OCI-LY3 (cell line): ENCODE measurements around the gene HSCB.
"Not testable (repeated sequence)": the region's sequence is repeated elsewhere in the genome, so short reads cannot be mapped to it uniquely, and the experiment has no call there.

ENCODE experiments used
- H2AFZ ChIP-seq: fragments of 200-600, 300-600 bp; shearing (Covaris generic); 2 replicates; pipeline ENCODE4 v1.6.0; 2014; ENCODE audit warnings: antibody characterized with exemption, low read depth, low read length
- H3K27ac ChIP-seq: fragments of 200-600, 300-600 bp; sonication (generic); 2 replicates; pipeline ENCODE4 v1.5.1; 2014; ENCODE audit warnings: mild to moderate bottlenecking, low read length, moderate library complexity, mixed read lengths
- H3K27me3 ChIP-seq: fragments of 200-600, 300-600 bp; sonication (generic); 2 replicates; pipeline ENCODE4 v1.6.1; 2014; ENCODE audit warnings: low read depth, low read length, mixed read lengths
- H3K36me3 ChIP-seq: fragments of 200-600, 300-600 bp; sonication (generic); replicated peaks from 2 replicates; pipeline ENCODE3; 2014; ENCODE audit warnings: low read depth, low read length, mixed read lengths
- H3K4me1 ChIP-seq: fragments of 300-600, 200-600 bp; sonication (generic); 2 replicates; pipeline ENCODE4 v1.6.1; 2014; ENCODE audit warnings: low read length, mixed read lengths
- H3K4me2 ChIP-seq: fragments of 200-600, 300-600 bp; sonication (generic); 2 replicates; pipeline ENCODE4 v1.6.1; 2014; ENCODE audit warnings: low read length, mixed read lengths
- H3K4me3 ChIP-seq: fragments of 300-600, 200-600 bp; sonication (generic); 2 replicates; pipeline ENCODE4 v1.5.1; 2014; ENCODE audit warnings: antibody characterized with exemption, mild to moderate bottlenecking, low read length, moderate library complexity
- H3K79me2 ChIP-seq: fragments of 300-600, 200-600 bp; shearing (Covaris generic); 2 replicates; pipeline ENCODE4 v1.6.1; 2014; ENCODE audit warnings: mild to moderate bottlenecking, low read length, mixed read lengths
- H3K9ac ChIP-seq: fragments of 300-600, 200-600 bp; shearing (Covaris generic); 2 replicates; pipeline ENCODE4 v1.6.0; 2014; ENCODE audit warnings: mild to moderate bottlenecking, low read length, moderate library complexity
- H3K9me3 ChIP-seq: fragments of 200-600, 300-600 bp; shearing (Covaris generic); 2 replicates; pipeline ENCODE4 v1.6.1; 2014; ENCODE audit warnings: low read length, mixed read lengths; ENCODE audit not compliant: insufficient read depth
- H4K20me1 ChIP-seq: fragments of 200-600, 300-600 bp; sonication (generic); 2 replicates; pipeline ENCODE4 v1.6.1; 2016; ENCODE audit warnings: low read length, mixed read lengths; ENCODE audit not compliant: insufficient read depth
- CTCF ChIP-seq: fragments of 200-600, 300-600 bp; sonication (generic); IDR thresholded peaks from 2 replicates; pipeline ENCODE4 v1.5.1; 2014; ENCODE audit warnings: antibody characterized with exemption, low read length, low read depth
- EZH2phosphoT487 ChIP-seq: fragments of 200-600 bp; shearing (Covaris generic); IDR thresholded peaks from 2 replicates; pipeline ENCODE4 v1.6.1; 2018; ENCODE audit warnings: antibody characterized with exemption, mixed run types, low read depth

Gene HSCB

GRCh38 chr22:28801845-28802594, 60.2 kb downstream of the HSCB start:
- H3K27ac ChIP-seq, result peak overlapping the region; percentile 8; the same call in 1 of the 2 replicates
- H3K4me2 ChIP-seq, result peak overlapping the region; percentile 90
- peaks cover 15% of the 10 kb centered on the region for H4K20me1 ChIP-seq
- peak overlapping the region; percentile 95 for H3K9ac ChIP-seq
- H3K4me3 ChIP-seq, result peak overlapping the region; percentile 82
- peaks cover 57% of the 10 kb centered on the region for H3K79me2 ChIP-seq
- no peaks in the 10 kb centered on the region for H3K9me3 ChIP-seq
- H3K4me1 ChIP-seq, result peaks cover 34% of the 10 kb centered on the region
- no peak for TF ChIP-seq CTCF
- no peak for TF ChIP-seq EZH2phosphoT487
- H3K36me3 ChIP-seq, result peaks cover 19% of the 10 kb centered on the region
- no peaks in the 10 kb centered on the region for H3K27me3 ChIP-seq
- 0 out of 2 replicates have a peak overlapping the region, but pooled peaks have one; percentile 10 for H2AFZ ChIP-seq

GRCh38 chr22:28802595-28803123, 60.8 kb downstream of the HSCB start:
- H3K4me3 ChIP-seq, result peak overlapping the region; percentile 82
- no peaks in the 10 kb centered on the region for H3K9me3 ChIP-seq
- H4K20me1 ChIP-seq, result peaks cover 10% of the 10 kb centered on the region
- H3K4me2 ChIP-seq, result peak overlapping the region; percentile 90
- H2AFZ ChIP-seq, result no peak overlapping the region
- H3K79me2 ChIP-seq, result peaks cover 53% of the 10 kb centered on the region
- H3K27ac ChIP-seq, result peak overlapping the region; percentile 8; the same call in 1 of the 2 replicates
- H3K9ac ChIP-seq, result peak overlapping the region; percentile 95; the same call in 1 of the 2 replicates
- H3K27me3 ChIP-seq, result no peaks in the 10 kb centered on the region
- TF ChIP-seq EZH2phosphoT487 (no peak), CTCF (no peak)
- peaks cover 29% of the 10 kb centered on the region for H3K4me1 ChIP-seq
- peaks cover 15% of the 10 kb centered on the region for H3K36me3 ChIP-seq

- not testable (repeated sequence) for H3K4me2 ChIP-seq, H3K9me3 ChIP-seq, H2AFZ ChIP-seq, H3K4me3 ChIP-seq, H3K27ac ChIP-seq, H4K20me1 ChIP-seq, H3K27me3 ChIP-seq, H3K9ac ChIP-seq
- H3K79me2 ChIP-seq, result peaks cover 25% of the 10 kb centered on the region
- peaks cover 12% of the 10 kb centered on the region for H3K36me3 ChIP-seq
- peaks cover 15% of the 10 kb centered on the region for H3K4me1 ChIP-seq
Observed at GRCh38 chr22:28805426-28805825, 63.6 kb downstream of the HSCB start.
